Peyer's patch (tissue), 4 donors: ENCODE measurements around the gene EXOSC7. TPM values are rescaled to one million over a fixed set of nuclear protein-coding genes. Genes with fewer than 3 reads are reported as not detected.
A peak's percentile ranks its signal among the peaks of the same experiment; 100 is the strongest.

ENCODE experiments used
- DNase-seq, 3 donors: peaks; one replicate each; pipeline ENCODE4 v3.0.0-alpha.2; 2017 to 2019
- H3K27ac ChIP-seq, 4 donors: fragments of 200-600 bp; sonication (generic); one replicate each; pipeline ENCODE4 v1.5.1; 2016 to 2019
- H3K27me3 ChIP-seq, 2 donors: fragments of 200-600 bp; sonication (generic); one replicate each; pipeline ENCODE4 v1.5.1; 2019
- H3K36me3 ChIP-seq, 3 donors: fragments of 200-600 bp; sonication (generic); one replicate each; pipeline ENCODE4 v1.5.1; 2016 to 2019
- H3K4me1 ChIP-seq, 4 donors: fragments of 200-600 bp; sonication (generic); one replicate each; pipeline ENCODE4 v1.5.1; 2016 to 2019
- H3K4me3 ChIP-seq, 4 donors: fragments of 200-600 bp; sonication (generic); 1 replicate in 3 of 4; 2 replicates in 1 of 4; pipeline ENCODE4 v1.5.1; 2016 to 2019; ENCODE audit warnings: mild to moderate bottlenecking in 1 of 4
- H3K9me3 ChIP-seq, 4 donors: fragments of 200-600 bp; sonication (generic); one replicate each; pipeline ENCODE4 v1.5.1; 2016 to 2019; ENCODE audit warnings: mild to moderate bottlenecking in 1 of 4
- POLR2A ChIP-seq, 2 donors: fragments of 450-650 bp; IDR thresholded peaks; one replicate each; pipeline ENCODE4 v1.5.1; 2017; ENCODE audit warnings: antibody characterized with exemption in 2 of 2, mild to moderate bottlenecking in 2 of 2, moderate library complexity in 2 of 2
- total RNA-seq, 4 donors: library from RNA; depleted of rRNA; stranded (reverse); fragments of >200 nt; gene quantifications; one replicate each; pipeline ENCODE4 v1.1.0, GENCODE V29; 2016
- TF ChIP-seq, protein P1 (sequence below), 6 experiments: fragments of 450-650 bp in 4 of 6; fragments of 200-600 bp in 2 of 6; sonication (generic) in 1 of 6; IDR thresholded peaks; one replicate each; pipeline ENCODE4 v1.5.1; 2017 to 2019; ENCODE audit warnings: antibody characterized with exemption in 6 of 6, mild to moderate bottlenecking in 3 of 6, moderate library complexity in 1 of 6

Gene EXOSC7
- total RNA-seq, 4 donors from 2014 or later: 19.8 to 66.0 (median 28.6) TPM

DNA sequence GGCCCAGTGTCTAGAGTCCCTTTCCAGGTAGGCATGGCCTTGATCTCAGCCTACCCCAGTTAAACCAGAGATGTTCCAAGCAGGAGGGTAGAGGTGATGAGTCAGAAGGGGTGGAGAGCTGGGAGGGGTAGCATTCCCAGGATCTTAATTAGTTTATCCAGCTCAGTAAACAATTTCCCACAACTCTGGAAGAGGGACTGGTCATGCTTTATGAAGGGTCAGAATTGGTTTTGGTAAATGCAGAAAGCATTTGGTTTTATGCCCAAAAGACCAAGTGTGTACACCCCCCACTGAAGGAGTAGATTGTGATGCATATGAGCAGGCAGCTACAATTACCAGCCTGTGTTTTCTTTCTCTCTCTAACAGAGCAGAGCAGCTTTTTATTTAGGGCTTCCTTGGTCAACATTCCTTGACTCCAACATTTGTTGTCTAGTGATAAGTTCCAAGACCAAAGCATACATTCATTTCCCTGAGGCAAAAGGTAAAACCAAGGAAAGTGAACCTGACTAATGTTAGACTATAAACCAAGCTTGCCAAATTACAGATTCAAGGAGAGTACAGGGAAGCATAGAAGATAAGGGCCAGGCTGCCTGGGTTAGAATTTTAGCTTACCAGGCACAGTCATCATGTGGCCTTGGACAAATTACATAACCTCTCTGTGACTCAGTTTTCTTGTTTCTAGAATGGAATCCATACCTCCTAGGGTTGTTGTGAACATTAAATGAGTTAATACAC, 17.6 kb downstream of the EXOSC7 start:
- no peak for DNase-seq
- H3K27me3 ChIP-seq: no peaks in the 10 kb centered on the region
- TF ChIP-seq, protein P1, sequence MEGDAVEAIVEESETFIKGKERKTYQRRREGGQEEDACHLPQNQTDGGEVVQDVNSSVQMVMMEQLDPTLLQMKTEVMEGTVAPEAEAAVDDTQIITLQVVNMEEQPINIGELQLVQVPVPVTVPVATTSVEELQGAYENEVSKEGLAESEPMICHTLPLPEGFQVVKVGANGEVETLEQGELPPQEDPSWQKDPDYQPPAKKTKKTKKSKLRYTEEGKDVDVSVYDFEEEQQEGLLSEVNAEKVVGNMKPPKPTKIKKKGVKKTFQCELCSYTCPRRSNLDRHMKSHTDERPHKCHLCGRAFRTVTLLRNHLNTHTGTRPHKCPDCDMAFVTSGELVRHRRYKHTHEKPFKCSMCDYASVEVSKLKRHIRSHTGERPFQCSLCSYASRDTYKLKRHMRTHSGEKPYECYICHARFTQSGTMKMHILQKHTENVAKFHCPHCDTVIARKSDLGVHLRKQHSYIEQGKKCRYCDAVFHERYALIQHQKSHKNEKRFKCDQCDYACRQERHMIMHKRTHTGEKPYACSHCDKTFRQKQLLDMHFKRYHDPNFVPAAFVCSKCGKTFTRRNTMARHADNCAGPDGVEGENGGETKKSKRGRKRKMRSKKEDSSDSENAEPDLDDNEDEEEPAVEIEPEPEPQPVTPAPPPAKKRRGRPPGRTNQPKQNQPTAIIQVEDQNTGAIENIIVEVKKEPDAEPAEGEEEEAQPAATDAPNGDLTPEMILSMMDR (IDR thresholded peaks at IDR 0.05): no peak
- no peak for TF ChIP-seq POLR2A (IDR thresholded peaks at IDR 0.05)
- H3K4me1 ChIP-seq: peaks cover 0 to 29% (median 5%) of the 10 kb centered on the region in 4 donors
- H3K9me3 ChIP-seq: no peaks in the 10 kb centered on the region
- H3K27ac ChIP-seq: peak overlapping the region in 2 of 4 donors; percentile 5 to 60
- peaks cover 0 to 54% (median 0%) of the 10 kb centered on the region in 3 donors for H3K36me3 ChIP-seq
- H3K4me3 ChIP-seq: no peak overlapping the region

DNA sequence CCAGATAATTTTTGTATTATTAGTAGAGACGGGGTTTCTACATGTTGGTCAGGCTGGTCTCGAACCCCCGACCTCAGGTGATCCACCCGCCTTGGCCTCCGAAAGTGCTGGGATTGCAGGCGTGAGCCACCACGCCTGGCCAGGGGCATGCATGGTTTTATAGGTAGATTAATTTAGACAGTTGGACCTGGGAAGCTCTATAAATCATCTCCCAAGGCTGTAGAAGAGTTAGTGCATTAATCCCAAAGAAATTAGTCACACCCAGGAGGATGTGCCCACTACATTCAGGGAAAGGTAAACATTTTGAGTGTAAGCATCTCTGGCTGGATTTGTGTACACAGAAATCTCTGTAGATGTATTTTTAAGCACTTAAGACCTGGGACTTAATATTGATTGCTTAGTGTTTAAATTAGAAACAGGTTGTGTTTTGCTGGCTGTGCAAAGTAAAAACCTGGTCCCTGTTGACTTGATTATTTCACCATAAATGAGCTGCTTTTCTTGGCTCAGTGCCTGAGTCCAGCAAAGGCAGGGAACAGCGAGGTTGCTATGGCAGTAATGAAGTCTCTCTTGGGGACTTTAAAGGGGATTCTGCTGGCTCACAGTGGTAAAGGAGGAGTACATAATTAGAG, 19.2 kb downstream of the EXOSC7 start:
- Histone ChIP-seq H3K9me3 (no peaks in the 10 kb centered on the region), H3K27ac (peak overlapping the region in 2 of 4 donors; percentile 19 to 26), H3K27me3 (no peaks in the 10 kb centered on the region), H3K4me1 (peaks cover 0 to 29% (median 5%) of the 10 kb centered on the region in 4 donors), H3K4me3 (no peak overlapping the region), H3K36me3 (peaks cover 0 to 55% (median 0%) of the 10 kb centered on the region in 3 donors)
- DNase-seq: no peak
- TF ChIP-seq, protein P1 (IDR thresholded peaks at IDR 0.05): no peak
- no peak for TF ChIP-seq POLR2A (IDR thresholded peaks at IDR 0.05)

DNA sequence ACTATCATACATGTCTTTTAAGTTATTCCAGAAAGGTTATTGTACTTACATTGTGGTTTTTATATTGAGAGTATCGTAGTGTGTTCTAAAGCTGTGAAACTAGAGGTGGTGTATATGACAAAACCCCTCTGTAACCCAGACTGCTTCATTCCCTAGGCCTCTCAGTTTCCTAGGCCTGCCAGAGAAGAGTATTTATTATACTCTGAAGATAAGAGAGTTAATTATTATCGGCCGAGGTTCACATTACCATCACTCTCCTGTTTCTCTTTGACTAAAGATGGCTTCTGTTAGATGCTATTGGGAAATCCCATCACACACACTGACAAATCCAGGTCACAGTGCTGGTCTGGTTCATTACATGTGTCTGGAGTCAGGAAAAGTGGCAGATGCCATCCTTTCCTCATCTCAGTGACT, 20.5 kb downstream of the EXOSC7 start:
- DNase-seq: no peak
- H3K9me3 ChIP-seq: no peaks in the 10 kb centered on the region
- TF ChIP-seq, protein P1 (IDR thresholded peaks at IDR 0.05): no peak
- no peak for TF ChIP-seq POLR2A (IDR thresholded peaks at IDR 0.05)
- H3K36me3 ChIP-seq: peaks cover 0 to 56% (median 0%) of the 10 kb centered on the region in 3 donors
- peaks cover 0 to 29% (median 5%) of the 10 kb centered on the region in 4 donors for H3K4me1 ChIP-seq
- no peak overlapping the region for H3K4me3 ChIP-seq
- no peaks in the 10 kb centered on the region for H3K27me3 ChIP-seq
- H3K27ac ChIP-seq: peak overlapping the region in 2 of 4 donors; percentile 19 to 26

DNA sequence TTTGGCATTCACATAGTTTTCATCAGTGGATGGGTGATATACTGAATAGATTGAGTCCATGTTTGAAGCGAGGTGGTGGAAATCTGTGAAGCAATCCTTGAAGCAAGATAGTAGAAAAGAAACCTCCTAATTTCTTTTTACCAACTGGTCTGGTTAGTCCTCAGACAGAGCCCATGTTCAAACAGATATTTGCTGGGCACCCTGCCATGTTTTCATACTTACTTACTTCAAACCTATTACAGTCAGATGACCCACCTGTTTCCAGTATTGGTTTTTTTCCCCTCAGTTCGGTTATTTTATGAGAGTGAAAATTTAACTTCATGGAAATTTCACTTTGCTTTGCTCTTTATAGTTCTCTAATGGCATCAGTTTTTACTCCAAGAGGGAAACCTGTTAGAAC, 23.7 kb downstream of the EXOSC7 start:
- TF ChIP-seq POLR2A (IDR thresholded peaks at IDR 0.05): no peak
- TF ChIP-seq, protein P1 (IDR thresholded peaks at IDR 0.05): no peak
- Histone ChIP-seq H3K4me3 (no peak overlapping the region), H3K27ac (no peak overlapping the region), H3K27me3 (no peaks in the 10 kb centered on the region), H3K4me1 (peaks cover 0 to 16% (median 5%) of the 10 kb centered on the region in 4 donors), H3K9me3 (no peaks in the 10 kb centered on the region), H3K36me3 (peaks cover 0 to 70% (median 0%) of the 10 kb centered on the region in 3 donors)
- no peak for DNase-seq

DNA sequence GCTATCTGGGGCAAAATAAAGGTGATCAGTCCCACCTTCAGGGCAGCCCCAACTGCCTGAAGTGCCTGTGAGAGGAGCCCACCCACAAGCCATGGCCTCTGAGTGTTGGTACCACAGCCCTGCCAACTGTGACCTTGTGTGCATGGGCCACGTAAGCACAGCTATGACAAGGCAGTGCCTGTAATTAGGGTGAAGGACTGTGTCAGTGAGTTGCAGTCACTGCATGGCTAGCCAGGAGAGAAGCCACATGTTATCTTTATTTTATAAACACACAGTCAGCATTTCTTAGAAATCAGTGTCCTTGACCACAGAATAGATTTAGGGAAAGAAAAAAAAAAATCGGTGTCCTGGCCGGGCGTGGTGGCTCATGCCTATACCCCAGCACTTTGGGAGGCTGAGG, 24.8 kb downstream of the EXOSC7 start:
- no peak for DNase-seq
- Histone ChIP-seq H3K27me3 (no peaks in the 10 kb centered on the region), H3K4me3 (no peak overlapping the region), H3K27ac (no peak overlapping the region), H3K4me1 (peaks cover 0 to 6% (median 2%) of the 10 kb centered on the region in 4 donors), H3K36me3 (peaks cover 0 to 78% (median 0%) of the 10 kb centered on the region in 3 donors), H3K9me3 (no peaks in the 10 kb centered on the region)
- TF ChIP-seq, protein P1 (IDR thresholded peaks at IDR 0.05): no peak
- TF ChIP-seq POLR2A (IDR thresholded peaks at IDR 0.05): no peak
